G401 (cell line): ENCODE measurements around the gene WDR11. TPM values are rescaled to one million over a fixed set of nuclear protein-coding genes. Genes with fewer than 3 reads are reported as not detected.
A peak's percentile ranks its signal among the peaks of the same experiment; 100 is the strongest.

Source experiments
- DNase-seq: peaks from one replicate; pipeline ENCODE4 v3.0.0-alpha.2; 2015; ENCODE audit warnings: low spot score
- in situ Hi-C: cut with HindIII; loops from 2 replicates; pipeline ENCODE4 v1.10.0; 2016; ENCODE audit warnings: low sequenced_read_pairs, mixed read lengths
- total RNA-seq: library from RNA; depleted of rRNA; stranded (reverse); fragments of >200 nt; shearing (Covaris generic); gene quantifications from 2 replicates; pipeline ENCODE4 v1.2.3, GENCODE V29; 2014; rRNA removed

Gene WDR11
- 57.2 and 57.3 TPM in 2 replicates for total RNA-seq

GRCh38 chr10:120850911-120851865, at the start of gene WDR11:
Gene WDR11 (plus strand): TSS chr10:120851362. CDS start chr10:120851421, 59 bp downstream.
- in situ Hi-C loops, result no loop called here
- peak; percentile 94 for DNase-seq

GRCh38 chr10:120802935-120803334, 48.2 kb upstream of the WDR11 start:
- in situ Hi-C loops, result no loop called here
- DNase-seq, result no peak

GRCh38 chr10:120803972-120804371, 47.2 kb upstream of the WDR11 start:
- in situ Hi-C loops, result no loop called here
- DNase-seq, result no peak

GRCh38 chr10:120805014-120805812, 45.9 kb upstream of the WDR11 start:
- no peak for DNase-seq
- in situ Hi-C loops, result no loop called here

- no peak for DNase-seq
- in situ Hi-C loops, result no loop called here
Measured at GRCh38 chr10:120806081-120806480, 45.1 kb upstream of the WDR11 start.

- DNase-seq, result no peak
- in situ Hi-C loops, result no loop called here
Measured at GRCh38 chr10:120810298-120810697, 40.9 kb upstream of the WDR11 start.

GRCh38 chr10:120813085-120813484, 38.1 kb upstream of the WDR11 start:
- in situ Hi-C loops, result no loop called here
- DNase-seq, result no peak

GRCh38 chr10:120818301-120818700, 32.9 kb upstream of the WDR11 start:
- in situ Hi-C loops, result no loop called here
- no peak for DNase-seq

- DNase-seq, result peak; percentile 80
- in situ Hi-C loops, result no loop called here
Measured at GRCh38 chr10:120819366-120819765, 31.8 kb upstream of the WDR11 start.

GRCh38 chr10:120823266-120823665, 27.9 kb upstream of the WDR11 start:
- in situ Hi-C loops, result no loop called here

GRCh38 chr10:120824881-120825309, 26.3 kb upstream of the WDR11 start:
- DNase-seq, result peak; percentile 28
- in situ Hi-C loops, result no loop called here

More at GRCh38 chr10:120823266-120823665, 27.9 kb upstream of the WDR11 start:
- no peak for DNase-seq

GRCh38 chr10:120825878-120826769, 25.0 kb upstream of the WDR11 start:
- DNase-seq, result no peak
- in situ Hi-C loops, result no loop called here

GRCh38 chr10:120827251-120827875, 23.8 kb upstream of the WDR11 start:
- in situ Hi-C loops, result no loop called here

GRCh38 chr10:120828763-120829319, 22.3 kb upstream of the WDR11 start:
- in situ Hi-C loops, result no loop called here
- DNase-seq, result peak; percentile 9

More at GRCh38 chr10:120827251-120827875, 23.8 kb upstream of the WDR11 start:
- no peak for DNase-seq

- in situ Hi-C loops, result no loop called here
- DNase-seq, result no peak
Measured at GRCh38 chr10:120832106-120832505, 19.1 kb upstream of the WDR11 start.

GRCh38 chr10:120833222-120833928, 17.8 kb upstream of the WDR11 start:
- no peak for DNase-seq
- in situ Hi-C loops, result no loop called here

- no peak for DNase-seq
- in situ Hi-C loops, result no loop called here
Measured at GRCh38 chr10:120835603-120836002, 15.6 kb upstream of the WDR11 start.

GRCh38 chr10:120838941-120839340, 12.2 kb upstream of the WDR11 start:
- no peak for DNase-seq
- in situ Hi-C loops, result no loop called here
